WTC11 (cell line): ENCODE results near the gene GARIN3. TPM values are rescaled to one million over a fixed set of nuclear protein-coding genes. Genes with fewer than 3 reads are reported as not detected.

Experiments used
- ATAC-seq: fragments of 200-7000 bp; cut with Tn5 transposase; 2 replicates; pipeline ENCODE4 v1.10.0; 2021; ENCODE audit warnings: mild to moderate bottlenecking, moderate library complexity
- CTCF ChIA-PET: fragments of 300-600 bp; sonication (Branson Sonifier 250); formaldehyde crosslinking; loops from one replicate; lab custom pipeline; 2021; ENCODE audit warnings: antibody characterized with exemption; lab: Charles Lee
- POLR2A ChIA-PET: fragments of 350-600 bp; sonication (Branson Sonifier 250); formaldehyde crosslinking; loops from one replicate; lab custom pipeline; 2021; ENCODE audit warnings: antibody characterized with exemption; lab: Charles Lee
- DNase-seq: peaks from one replicate; pipeline ENCODE4 v3.0.0; 2021; ENCODE audit warnings: low spot score
- H3K27ac Mint-ChIP-seq: 2 replicates; pipeline ENCODE4 v1.8.0; 2021; ENCODE audit warnings: mixed read lengths
- H3K27me3 Mint-ChIP-seq: 2 replicates; pipeline ENCODE4 v1.8.0; 2021; ENCODE audit warnings: low read depth, mild to moderate bottlenecking, moderate library complexity, mixed read lengths
- H3K36me3 Mint-ChIP-seq: 2 replicates; pipeline ENCODE4 v1.8.0; 2021; ENCODE audit warnings: mixed read lengths
- H3K4me1 Mint-ChIP-seq: 2 replicates; pipeline ENCODE4 v1.8.0; 2022; ENCODE audit warnings: mixed read lengths
- H3K4me3 Mint-ChIP-seq: 2 replicates; pipeline ENCODE4 v1.8.0; 2021; ENCODE audit warnings: mild to moderate bottlenecking, moderate library complexity, mixed read lengths
- H3K9me3 Mint-ChIP-seq: 2 replicates; pipeline ENCODE4 v1.8.0; 2021; ENCODE audit warnings: mixed read lengths
- E2F4 ChIP-seq: sonication (generic); formaldehyde crosslinking; IDR thresholded peaks from 2 replicates; pipeline ENCODE4 v1.8.1; 2022; ENCODE audit warnings: low read depth, mild to moderate bottlenecking, moderate library complexity, missing genetic modification reagents, borderline replicate concordance
- ELF4 ChIP-seq: sonication (generic); formaldehyde crosslinking; IDR thresholded peaks from 2 replicates; pipeline ENCODE4 v1.8.1; 2022; ENCODE audit warnings: low read depth, mild to moderate bottlenecking, moderate library complexity, missing genetic modification reagents
- EMX1 ChIP-seq: fragments of 250-450 bp; sonication (Bioruptor Pico); IDR thresholded peaks from 2 replicates; pipeline ENCODE4 v1.8.0; 2021; ENCODE audit warnings: mild to moderate bottlenecking
- ETV6 ChIP-seq: sonication (generic); formaldehyde crosslinking; IDR thresholded peaks from 2 replicates; pipeline ENCODE4 v1.8.1; 2022; ENCODE audit warnings: mild to moderate bottlenecking, missing genetic modification reagents
- FOXJ3 ChIP-seq: sonication (generic); formaldehyde crosslinking; IDR thresholded peaks from 2 replicates; pipeline ENCODE4 v1.9.0; 2021; ENCODE audit warnings: missing genetic modification reagents, mild to moderate bottlenecking, borderline replicate concordance
- FOXK1 ChIP-seq: sonication (generic); formaldehyde crosslinking; IDR thresholded peaks from 2 replicates; pipeline ENCODE4 v1.8.0; 2022; ENCODE audit warnings: mild to moderate bottlenecking, moderate library complexity, missing genetic modification reagents
- NFYB ChIP-seq: sonication (generic); formaldehyde crosslinking; conservative IDR thresholded peaks from 2 replicates; pipeline ENCODE4 v1.8.0; 2022; ENCODE audit warnings: low read depth, missing genetic modification reagents
- OVOL2 ChIP-seq: fragments of 250-450 bp; sonication (Bioruptor Pico); IDR thresholded peaks from 2 replicates; pipeline ENCODE4 v1.9.0; 2021; ENCODE audit warnings: mild to moderate bottlenecking, borderline replicate concordance
- TEAD1 ChIP-seq: sonication (generic); formaldehyde crosslinking; IDR thresholded peaks from 2 replicates; pipeline ENCODE4 v1.8.0; 2022; ENCODE audit warnings: mild to moderate bottlenecking, missing genetic modification reagents
- ZNF121 ChIP-seq: sonication (generic); formaldehyde crosslinking; IDR thresholded peaks from 2 replicates; pipeline ENCODE4 v1.8.0; 2023; ENCODE audit warnings: missing genetic modification reagents
- ZNF219 ChIP-seq: sonication (generic); formaldehyde crosslinking; IDR thresholded peaks from 2 replicates; pipeline ENCODE4 v1.8.0; 2023; ENCODE audit warnings: missing genetic modification reagents, mild to moderate bottlenecking, borderline replicate concordance
- ZNF232 ChIP-seq: sonication (generic); formaldehyde crosslinking; IDR thresholded peaks from 2 replicates; pipeline ENCODE4 v1.8.0; 2022; ENCODE audit warnings: mild to moderate bottlenecking, missing genetic modification reagents
- ZNF396 ChIP-seq: fragments of 250-450 bp; sonication (Bioruptor Pico); IDR thresholded peaks from 2 replicates; pipeline ENCODE4 v1.8.0; 2021; ENCODE audit warnings: mild to moderate bottlenecking, moderate library complexity, borderline replicate concordance
- ZNF512 ChIP-seq: sonication (generic); formaldehyde crosslinking; IDR thresholded peaks from 2 replicates; pipeline ENCODE4 v1.8.1; 2022; ENCODE audit warnings: missing genetic modification reagents, borderline replicate concordance
- ZSCAN18 ChIP-seq: fragments of 250-450 bp; sonication (Bioruptor Pico); IDR thresholded peaks from 2 replicates; pipeline ENCODE4 v2.1.2; 2022; ENCODE audit warnings: mild to moderate bottlenecking, moderate library complexity
- total RNA-seq: library from RNA; stranded (reverse); gene quantifications from 3 replicates; pipeline ENCODE4 v1.2.3, GENCODE V29; 2021
- TF ChIP-seq, protein P1 (sequence below): fragments of 250-450 bp; sonication (Bioruptor Pico); IDR thresholded peaks from 2 replicates; pipeline ENCODE4 v1.9.0; 2021; ENCODE audit warnings: mild to moderate bottlenecking
- TF ChIP-seq, protein P2 (sequence below): sonication (generic); formaldehyde crosslinking; IDR thresholded peaks from 2 replicates; pipeline ENCODE4 v1.8.1; 2023; ENCODE audit warnings: mild to moderate bottlenecking, missing genetic modification reagents
- TF ChIP-seq, protein P3 (sequence below): fragments of 200-600 bp; IDR thresholded peaks from 2 replicates; pipeline ENCODE4 v1.8.0; 2022; ENCODE audit warnings: antibody characterized with exemption
- TF ChIP-seq, protein P4 (sequence below): sonication (generic); formaldehyde crosslinking; IDR thresholded peaks from 2 replicates; pipeline ENCODE4 v1.8.0; 2023; ENCODE audit warnings: missing genetic modification reagents, mild to moderate bottlenecking, borderline replicate concordance

The GARIN3 gene
- total RNA-seq, 1 experiment from 2014 or later, result not detected

GRCh38 chr5:157177953-157178352 lies 11.9 kb upstream of the GARIN3 start (continued):
- TF ChIP-seq ZNF512 (CRISPR knock-in tag), result no peak
- TF ChIP-seq ETV6 (CRISPR knock-in tag), result no peak
- TF ChIP-seq ZSCAN18 (CRISPR knock-in tag), result no peak
- TF ChIP-seq OVOL2, result no peak
- no peak for TF ChIP-seq ZNF396 (CRISPR knock-in tag)
- TF ChIP-seq E2F4 (CRISPR knock-in tag), result no peak
- TF ChIP-seq ZNF121 (CRISPR knock-in tag), result no peak
- TF ChIP-seq, protein P1, sequence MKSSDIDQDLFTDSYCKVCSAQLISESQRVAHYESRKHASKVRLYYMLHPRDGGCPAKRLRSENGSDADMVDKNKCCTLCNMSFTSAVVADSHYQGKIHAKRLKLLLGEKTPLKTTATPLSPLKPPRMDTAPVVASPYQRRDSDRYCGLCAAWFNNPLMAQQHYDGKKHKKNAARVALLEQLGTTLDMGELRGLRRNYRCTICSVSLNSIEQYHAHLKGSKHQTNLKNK (CRISPR knock-in tag), result no peak
- no peak for TF ChIP-seq FOXJ3 (CRISPR knock-in tag)
- TF ChIP-seq ZNF219 (CRISPR knock-in tag), result no peak

DNA sequence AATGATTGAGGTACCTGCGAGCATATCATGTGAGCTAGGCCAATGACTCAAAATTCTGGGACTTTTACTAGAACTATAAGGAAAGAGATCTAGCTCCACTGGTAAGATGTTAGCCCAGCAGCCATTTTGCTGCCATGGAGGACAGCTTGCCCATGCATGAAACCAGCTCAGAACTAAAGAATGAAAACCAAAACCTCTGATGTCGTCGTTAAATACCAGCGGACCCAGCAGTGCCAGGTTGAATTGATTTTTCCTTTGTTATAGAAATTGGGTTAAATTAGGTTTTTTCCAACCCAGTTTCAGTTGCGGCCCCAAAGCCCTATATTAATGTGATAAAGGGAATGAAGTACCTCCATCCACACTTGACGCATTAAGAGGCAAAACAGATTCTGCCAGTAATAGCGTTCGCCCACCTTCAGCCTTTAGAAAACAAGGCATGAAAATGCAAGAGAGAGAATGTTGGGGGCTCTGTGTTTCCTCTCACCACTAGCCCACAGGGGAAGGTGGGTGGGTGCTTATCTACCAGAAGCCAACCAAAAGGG lies 9.1 kb upstream of the GARIN3 start:
- ATAC-seq, result no peak
- Mint-ChIP-seq H3K9me3 (peaks cover 20% of the 10 kb centered on the region), H3K27me3 (peaks cover 5% of the 10 kb centered on the region), H3K4me3 (no peak overlapping the region), H3K4me1 (peaks cover 9% of the 10 kb centered on the region; the same call in 1 of the 2 replicates), H3K36me3 (peaks cover 10% of the 10 kb centered on the region), H3K27ac (no peak overlapping the region)
- ChIA-PET CTCF (no interaction called here), POLR2A (no interaction called here)
- DNase-seq, result no peak
- no peak for TF ChIP-seq ELF4 (CRISPR knock-in tag)
- no peak for TF ChIP-seq E2F4 (CRISPR knock-in tag)
- TF ChIP-seq, protein P2, sequence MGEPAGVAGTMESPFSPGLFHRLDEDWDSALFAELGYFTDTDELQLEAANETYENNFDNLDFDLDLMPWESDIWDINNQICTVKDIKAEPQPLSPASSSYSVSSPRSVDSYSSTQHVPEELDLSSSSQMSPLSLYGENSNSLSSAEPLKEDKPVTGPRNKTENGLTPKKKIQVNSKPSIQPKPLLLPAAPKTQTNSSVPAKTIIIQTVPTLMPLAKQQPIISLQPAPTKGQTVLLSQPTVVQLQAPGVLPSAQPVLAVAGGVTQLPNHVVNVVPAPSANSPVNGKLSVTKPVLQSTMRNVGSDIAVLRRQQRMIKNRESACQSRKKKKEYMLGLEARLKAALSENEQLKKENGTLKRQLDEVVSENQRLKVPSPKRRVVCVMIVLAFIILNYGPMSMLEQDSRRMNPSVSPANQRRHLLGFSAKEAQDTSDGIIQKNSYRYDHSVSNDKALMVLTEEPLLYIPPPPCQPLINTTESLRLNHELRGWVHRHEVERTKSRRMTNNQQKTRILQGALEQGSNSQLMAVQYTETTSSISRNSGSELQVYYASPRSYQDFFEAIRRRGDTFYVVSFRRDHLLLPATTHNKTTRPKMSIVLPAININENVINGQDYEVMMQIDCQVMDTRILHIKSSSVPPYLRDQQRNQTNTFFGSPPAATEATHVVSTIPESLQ (CRISPR knock-in tag), result no peak
- TF ChIP-seq ZSCAN18 (CRISPR knock-in tag), result no peak
- TF ChIP-seq NFYB (CRISPR knock-in tag), result no peak
- no peak for TF ChIP-seq EMX1 (CRISPR knock-in tag)
- TF ChIP-seq, protein P3, sequence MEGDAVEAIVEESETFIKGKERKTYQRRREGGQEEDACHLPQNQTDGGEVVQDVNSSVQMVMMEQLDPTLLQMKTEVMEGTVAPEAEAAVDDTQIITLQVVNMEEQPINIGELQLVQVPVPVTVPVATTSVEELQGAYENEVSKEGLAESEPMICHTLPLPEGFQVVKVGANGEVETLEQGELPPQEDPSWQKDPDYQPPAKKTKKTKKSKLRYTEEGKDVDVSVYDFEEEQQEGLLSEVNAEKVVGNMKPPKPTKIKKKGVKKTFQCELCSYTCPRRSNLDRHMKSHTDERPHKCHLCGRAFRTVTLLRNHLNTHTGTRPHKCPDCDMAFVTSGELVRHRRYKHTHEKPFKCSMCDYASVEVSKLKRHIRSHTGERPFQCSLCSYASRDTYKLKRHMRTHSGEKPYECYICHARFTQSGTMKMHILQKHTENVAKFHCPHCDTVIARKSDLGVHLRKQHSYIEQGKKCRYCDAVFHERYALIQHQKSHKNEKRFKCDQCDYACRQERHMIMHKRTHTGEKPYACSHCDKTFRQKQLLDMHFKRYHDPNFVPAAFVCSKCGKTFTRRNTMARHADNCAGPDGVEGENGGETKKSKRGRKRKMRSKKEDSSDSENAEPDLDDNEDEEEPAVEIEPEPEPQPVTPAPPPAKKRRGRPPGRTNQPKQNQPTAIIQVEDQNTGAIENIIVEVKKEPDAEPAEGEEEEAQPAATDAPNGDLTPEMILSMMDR, result no peak
- no peak for TF ChIP-seq ZNF232
- TF ChIP-seq FOXJ3 (CRISPR knock-in tag), result no peak
- TF ChIP-seq TEAD1, result no peak
- TF ChIP-seq, protein P4, sequence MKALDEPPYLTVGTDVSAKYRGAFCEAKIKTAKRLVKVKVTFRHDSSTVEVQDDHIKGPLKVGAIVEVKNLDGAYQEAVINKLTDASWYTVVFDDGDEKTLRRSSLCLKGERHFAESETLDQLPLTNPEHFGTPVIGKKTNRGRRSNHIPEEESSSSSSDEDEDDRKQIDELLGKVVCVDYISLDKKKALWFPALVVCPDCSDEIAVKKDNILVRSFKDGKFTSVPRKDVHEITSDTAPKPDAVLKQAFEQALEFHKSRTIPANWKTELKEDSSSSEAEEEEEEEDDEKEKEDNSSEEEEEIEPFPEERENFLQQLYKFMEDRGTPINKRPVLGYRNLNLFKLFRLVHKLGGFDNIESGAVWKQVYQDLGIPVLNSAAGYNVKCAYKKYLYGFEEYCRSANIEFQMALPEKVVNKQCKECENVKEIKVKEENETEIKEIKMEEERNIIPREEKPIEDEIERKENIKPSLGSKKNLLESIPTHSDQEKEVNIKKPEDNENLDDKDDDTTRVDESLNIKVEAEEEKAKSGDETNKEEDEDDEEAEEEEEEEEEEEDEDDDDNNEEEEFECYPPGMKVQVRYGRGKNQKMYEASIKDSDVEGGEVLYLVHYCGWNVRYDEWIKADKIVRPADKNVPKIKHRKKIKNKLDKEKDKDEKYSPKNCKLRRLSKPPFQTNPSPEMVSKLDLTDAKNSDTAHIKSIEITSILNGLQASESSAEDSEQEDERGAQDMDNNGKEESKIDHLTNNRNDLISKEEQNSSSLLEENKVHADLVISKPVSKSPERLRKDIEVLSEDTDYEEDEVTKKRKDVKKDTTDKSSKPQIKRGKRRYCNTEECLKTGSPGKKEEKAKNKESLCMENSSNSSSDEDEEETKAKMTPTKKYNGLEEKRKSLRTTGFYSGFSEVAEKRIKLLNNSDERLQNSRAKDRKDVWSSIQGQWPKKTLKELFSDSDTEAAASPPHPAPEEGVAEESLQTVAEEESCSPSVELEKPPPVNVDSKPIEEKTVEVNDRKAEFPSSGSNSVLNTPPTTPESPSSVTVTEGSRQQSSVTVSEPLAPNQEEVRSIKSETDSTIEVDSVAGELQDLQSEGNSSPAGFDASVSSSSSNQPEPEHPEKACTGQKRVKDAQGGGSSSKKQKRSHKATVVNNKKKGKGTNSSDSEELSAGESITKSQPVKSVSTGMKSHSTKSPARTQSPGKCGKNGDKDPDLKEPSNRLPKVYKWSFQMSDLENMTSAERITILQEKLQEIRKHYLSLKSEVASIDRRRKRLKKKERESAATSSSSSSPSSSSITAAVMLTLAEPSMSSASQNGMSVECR (CRISPR knock-in tag), result no peak
- TF ChIP-seq FOXK1 (CRISPR knock-in tag), result no peak
